Loucy (cell line): ENCODE results near the gene BEAN1.

Experiments used
- H2AFZ ChIP-seq: fragments of 200-600 bp; sonication (generic); 2 replicates; pipeline ENCODE4 v1.6.0; 2016; ENCODE audit warnings: antibody characterized with exemption, mild to moderate bottlenecking, low read length, moderate library complexity
- H3F3A ChIP-seq: fragments of 200-600 bp; 2 replicates; pipeline ENCODE4 v1.6.0; 2016; ENCODE audit warnings: antibody characterized with exemption, low read depth, mild to moderate bottlenecking
- H3K27me3 ChIP-seq: fragments of 200-600 bp; sonication (generic); 2 replicates; pipeline ENCODE4 v1.6.1; 2014; ENCODE audit warnings: low read length, mild to moderate bottlenecking; ENCODE audit not compliant: insufficient read depth, poor library complexity, severe bottlenecking
- H3K36me3 ChIP-seq: fragments of 200-600 bp; sonication (generic); 2 replicates; pipeline ENCODE4 v1.6.1; 2016; ENCODE audit warnings: low read length; ENCODE audit not compliant: insufficient read depth
- H3K4me1 ChIP-seq: fragments of 200-600 bp; sonication (generic); 2 replicates; pipeline ENCODE4 v1.5.1; 2014; ENCODE audit warnings: low read length, mild to moderate bottlenecking; ENCODE audit not compliant: insufficient read depth, poor library complexity, severe bottlenecking
- H3K4me2 ChIP-seq: fragments of 200-600 bp; sonication (generic); 2 replicates; pipeline ENCODE4 v1.6.0; 2014; ENCODE audit warnings: antibody characterized with exemption, low read length, low read depth, mild to moderate bottlenecking; ENCODE audit not compliant: poor library complexity, severe bottlenecking
- H3K4me3 ChIP-seq: fragments of 200-600 bp; sonication (generic); 2 replicates; pipeline ENCODE4 v1.5.1; 2014; ENCODE audit warnings: low read length, mild to moderate bottlenecking, mixed read lengths; ENCODE audit not compliant: poor library complexity, severe bottlenecking
- H3K79me2 ChIP-seq: fragments of 200-600 bp; sonication (generic); 2 replicates; pipeline ENCODE4 v1.6.1; 2014; ENCODE audit warnings: low read length; ENCODE audit not compliant: insufficient read depth
- H3K9ac ChIP-seq: fragments of 200-600 bp; sonication (generic); 2 replicates; pipeline ENCODE4 v1.6.0; 2014; ENCODE audit warnings: mild to moderate bottlenecking, low read depth, low read length, moderate library complexity; ENCODE audit not compliant: poor library complexity, severe bottlenecking
- H3K9me2 ChIP-seq: fragments of 200-600 bp; sonication (generic); replicated peaks from 2 replicates; pipeline ENCODE4 v1.6.1; 2016; ENCODE audit warnings: low read depth, low read length, mixed read lengths
- H3K9me3 ChIP-seq: fragments of 200-600 bp; sonication (generic); 2 replicates; pipeline ENCODE4 v1.6.1; 2014; ENCODE audit warnings: mild to moderate bottlenecking, antibody characterized with exemption, low read length, low read depth; ENCODE audit not compliant: insufficient read depth
- H4K20me1 ChIP-seq: fragments of 200-600 bp; sonication (generic); 2 replicates; pipeline ENCODE4 v1.6.0; 2014; ENCODE audit warnings: antibody characterized with exemption, low read length, mild to moderate bottlenecking; ENCODE audit not compliant: insufficient read depth, poor library complexity, severe bottlenecking
- CTCF ChIP-seq: fragments of 200-600 bp; sonication (generic); conservative IDR thresholded peaks from 2 replicates; pipeline ENCODE4 v1.5.1; 2014; ENCODE audit warnings: mild to moderate bottlenecking, antibody characterized with exemption, low read length
- EZH2phosphoT487 ChIP-seq: fragments of 200-600 bp; IDR thresholded peaks from 2 replicates; pipeline ENCODE4 v1.6.1; 2018; ENCODE audit warnings: antibody characterized with exemption, mild to moderate bottlenecking, moderate library complexity, borderline replicate concordance

The BEAN1 gene

GRCh38 chr16:66469947-66470546 is 43.0 kb downstream of the BEAN1 start:
- peaks cover 7% of the 10 kb centered on the region for H3K4me1 ChIP-seq
- no peak overlapping the region for H3K4me2 ChIP-seq
- H3K9me2 ChIP-seq, result no peaks in the 10 kb centered on the region
- H3K79me2 ChIP-seq, result no peaks in the 10 kb centered on the region
- H3K27me3 ChIP-seq, result no peaks in the 10 kb centered on the region
- no peaks in the 10 kb centered on the region for H4K20me1 ChIP-seq
- H3K36me3 ChIP-seq, result no peaks in the 10 kb centered on the region
- no peaks in the 10 kb centered on the region for H3K9me3 ChIP-seq
- no peaks in the 10 kb centered on the region for H3F3A ChIP-seq
- no peak overlapping the region for H3K9ac ChIP-seq
- TF ChIP-seq CTCF, result no peak
- TF ChIP-seq EZH2phosphoT487, result no peak
- no peak overlapping the region for H3K4me3 ChIP-seq
- no peak overlapping the region for H2AFZ ChIP-seq

- no peak overlapping the region for H3K4me3 ChIP-seq
- H4K20me1 ChIP-seq, result no peaks in the 10 kb centered on the region
- H3K4me1 ChIP-seq, result peaks cover 8% of the 10 kb centered on the region
- H3K79me2 ChIP-seq, result no peaks in the 10 kb centered on the region
- H3K36me3 ChIP-seq, result no peaks in the 10 kb centered on the region
- no peaks in the 10 kb centered on the region for H3F3A ChIP-seq
- H3K9me2 ChIP-seq, result no peaks in the 10 kb centered on the region
- no peak overlapping the region for H2AFZ ChIP-seq
- no peaks in the 10 kb centered on the region for H3K9me3 ChIP-seq
- no peak for TF ChIP-seq EZH2phosphoT487
- TF ChIP-seq CTCF, result no peak
- no peak overlapping the region for H3K9ac ChIP-seq
- H3K27me3 ChIP-seq, result no peaks in the 10 kb centered on the region
- no peak overlapping the region for H3K4me2 ChIP-seq
Measured at GRCh38 chr16:66470556-66470955, 43.5 kb downstream of the BEAN1 start.

GRCh38 chr16:66471264-66471663 is 44.2 kb downstream of the BEAN1 start:
- H3K4me2 ChIP-seq, result no peak overlapping the region
- H3K9ac ChIP-seq, result no peak overlapping the region
- no peaks in the 10 kb centered on the region for H3K9me3 ChIP-seq
- no peaks in the 10 kb centered on the region for H3K27me3 ChIP-seq
- H2AFZ ChIP-seq, result no peak overlapping the region
- TF ChIP-seq CTCF (no peak), EZH2phosphoT487 (no peak)
- H3K79me2 ChIP-seq, result no peaks in the 10 kb centered on the region
- H3K9me2 ChIP-seq, result no peaks in the 10 kb centered on the region
- no peaks in the 10 kb centered on the region for H3F3A ChIP-seq
- peaks cover 8% of the 10 kb centered on the region for H3K4me1 ChIP-seq
- no peaks in the 10 kb centered on the region for H4K20me1 ChIP-seq
- no peaks in the 10 kb centered on the region for H3K36me3 ChIP-seq
- no peak overlapping the region for H3K4me3 ChIP-seq
